ENCODE measurements around the gene MRC1.

The MRC1 gene

GRCh38 chr10:17873946-17874345 is 64.8 kb downstream of the MRC1 start:
- Mint-ChIP-seq H3K36me3 (ENCODE audit: low read depth) (no peaks in the 10 kb centered on the region), H3K9me3 (no peaks in the 10 kb centered on the region), H3K4me1 (ENCODE audit: low read depth) (no peaks in the 10 kb centered on the region), H3K27ac (no peak overlapping the region), H3K4me3 (no peak overlapping the region), H3K27me3 (ENCODE audit: low read depth) (no peaks in the 10 kb centered on the region)

- H3K9me3 Mint-ChIP-seq, result no peaks in the 10 kb centered on the region
- H3K36me3 Mint-ChIP-seq (ENCODE audit: low read depth), result no peaks in the 10 kb centered on the region
- H3K27me3 Mint-ChIP-seq (ENCODE audit: low read depth), result no peaks in the 10 kb centered on the region
- no peak overlapping the region for H3K27ac Mint-ChIP-seq
- H3K4me3 Mint-ChIP-seq, result no peak overlapping the region
- no peaks in the 10 kb centered on the region for H3K4me1 Mint-ChIP-seq (ENCODE audit: low read depth)
Measured at GRCh38 chr10:17877121-17877520, 68.0 kb downstream of the MRC1 start.

DNA sequence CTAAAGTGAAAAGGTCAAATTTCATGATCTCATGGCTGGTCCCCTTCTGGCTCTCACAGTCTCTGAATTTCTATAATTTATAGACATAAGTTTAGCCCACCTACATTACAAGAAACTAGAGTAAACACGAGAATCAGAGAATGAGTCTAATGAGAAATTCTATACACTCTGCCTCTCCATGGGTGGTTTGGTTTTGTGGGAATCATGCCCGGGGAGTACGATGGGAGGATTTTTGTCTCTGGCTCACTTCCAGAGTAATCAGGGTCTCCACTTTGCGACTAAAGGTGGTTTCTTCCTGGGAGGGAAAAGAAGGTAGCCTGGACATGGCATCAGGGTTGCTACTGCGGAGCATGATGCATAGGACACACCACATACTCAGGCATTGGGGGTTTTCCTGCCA is 69.7 kb downstream of the MRC1 start:
- Mint-ChIP-seq H3K4me1 (ENCODE audit: low read depth) (no peaks in the 10 kb centered on the region), H3K4me3 (no peak overlapping the region), H3K27me3 (ENCODE audit: low read depth) (no peaks in the 10 kb centered on the region), H3K9me3 (no peaks in the 10 kb centered on the region), H3K27ac (no peak overlapping the region), H3K36me3 (ENCODE audit: low read depth) (no peaks in the 10 kb centered on the region)

DNA sequence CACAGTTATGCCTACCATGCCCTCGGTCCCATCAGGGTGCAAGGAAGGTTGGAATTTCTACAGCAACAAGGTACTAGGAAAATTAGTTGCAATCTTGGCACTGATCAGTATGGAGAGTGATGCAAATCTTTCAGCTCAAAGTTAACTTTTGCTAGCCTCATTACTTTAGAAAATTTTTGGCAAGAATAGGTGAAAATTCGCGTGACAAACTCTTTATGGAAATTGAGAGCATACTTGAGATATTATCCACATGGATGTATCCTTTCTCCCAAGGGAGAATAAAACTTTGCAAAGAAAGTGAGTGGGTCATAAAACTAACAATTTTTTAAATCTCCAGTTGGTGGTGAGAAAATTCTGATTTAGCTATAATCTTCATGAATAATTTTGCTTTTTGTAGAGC is 71.5 kb downstream of the MRC1 start:
- Mint-ChIP-seq H3K27me3 (ENCODE audit: low read depth) (no peaks in the 10 kb centered on the region), H3K4me1 (ENCODE audit: low read depth) (no peaks in the 10 kb centered on the region), H3K9me3 (peaks cover 7% of the 10 kb centered on the region), H3K27ac (no peak overlapping the region), H3K36me3 (ENCODE audit: low read depth) (no peaks in the 10 kb centered on the region), H3K4me3 (no peak overlapping the region)

- H3K27ac Mint-ChIP-seq, result no peak overlapping the region
Measured at GRCh38 chr10:17882557-17882956, 73.4 kb downstream of the MRC1 start.

DNA sequence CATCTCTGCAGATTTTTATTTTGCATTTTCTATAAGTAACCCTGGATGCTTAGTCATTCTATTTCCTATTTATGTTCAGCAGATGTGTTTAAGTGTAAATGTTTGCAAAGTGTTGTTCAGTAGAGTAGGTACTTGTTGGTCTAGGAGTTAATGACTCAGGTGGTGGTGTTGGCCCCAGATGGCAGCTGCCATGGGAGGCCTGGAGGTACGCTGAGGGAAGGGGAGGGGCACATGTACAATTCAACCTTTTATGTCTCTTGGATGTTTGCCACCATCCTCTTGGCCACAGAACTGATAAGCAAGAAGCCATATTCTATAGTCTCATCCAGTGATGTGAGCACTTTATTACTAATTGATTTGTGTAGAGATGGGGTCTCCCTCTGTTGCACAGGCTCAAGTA is 74.5 kb downstream of the MRC1 start:
- H3K27me3 Mint-ChIP-seq (ENCODE audit: low read depth), result no peaks in the 10 kb centered on the region
- H3K9me3 Mint-ChIP-seq, result peaks cover 8% of the 10 kb centered on the region
- no peaks in the 10 kb centered on the region for H3K4me1 Mint-ChIP-seq (ENCODE audit: low read depth)
- H3K27ac Mint-ChIP-seq, result no peak overlapping the region
- no peak overlapping the region for H3K4me3 Mint-ChIP-seq
- H3K36me3 Mint-ChIP-seq (ENCODE audit: low read depth), result no peaks in the 10 kb centered on the region

More at GRCh38 chr10:17882557-17882956, 73.4 kb downstream of the MRC1 start:
- H3K4me1 Mint-ChIP-seq (ENCODE audit: low read depth), result no peaks in the 10 kb centered on the region
- no peak overlapping the region for H3K4me3 Mint-ChIP-seq
- peaks cover 8% of the 10 kb centered on the region for H3K9me3 Mint-ChIP-seq
- H3K36me3 Mint-ChIP-seq (ENCODE audit: low read depth), result no peaks in the 10 kb centered on the region
- no peaks in the 10 kb centered on the region for H3K27me3 Mint-ChIP-seq (ENCODE audit: low read depth)

DNA sequence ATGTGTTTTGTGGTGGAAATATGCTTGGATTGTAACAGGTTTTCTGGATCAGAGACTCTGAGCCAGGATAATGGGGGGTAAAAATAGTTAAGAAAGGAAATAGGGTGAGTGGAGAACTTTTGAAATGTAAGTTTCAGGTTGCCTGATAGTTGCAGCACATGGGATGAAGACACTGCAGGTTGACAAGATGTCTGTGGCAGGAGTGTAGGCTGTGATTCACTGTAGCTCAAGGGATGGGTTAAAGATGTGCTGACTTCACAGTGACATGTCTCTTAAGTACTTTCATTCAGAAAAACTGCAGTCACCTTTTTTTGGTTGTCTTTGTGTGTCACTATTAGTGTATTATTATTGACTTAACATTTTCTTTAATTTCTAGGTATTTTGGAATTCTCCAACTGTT is 79.0 kb downstream of the MRC1 start:
- H3K9me3 Mint-ChIP-seq, result peaks cover 8% of the 10 kb centered on the region
- H3K27me3 Mint-ChIP-seq (ENCODE audit: low read depth), result no peaks in the 10 kb centered on the region
- no peak overlapping the region for H3K4me3 Mint-ChIP-seq
- no peaks in the 10 kb centered on the region for H3K4me1 Mint-ChIP-seq (ENCODE audit: low read depth)
- H3K36me3 Mint-ChIP-seq (ENCODE audit: low read depth), result no peaks in the 10 kb centered on the region
- no peak overlapping the region for H3K27ac Mint-ChIP-seq

DNA sequence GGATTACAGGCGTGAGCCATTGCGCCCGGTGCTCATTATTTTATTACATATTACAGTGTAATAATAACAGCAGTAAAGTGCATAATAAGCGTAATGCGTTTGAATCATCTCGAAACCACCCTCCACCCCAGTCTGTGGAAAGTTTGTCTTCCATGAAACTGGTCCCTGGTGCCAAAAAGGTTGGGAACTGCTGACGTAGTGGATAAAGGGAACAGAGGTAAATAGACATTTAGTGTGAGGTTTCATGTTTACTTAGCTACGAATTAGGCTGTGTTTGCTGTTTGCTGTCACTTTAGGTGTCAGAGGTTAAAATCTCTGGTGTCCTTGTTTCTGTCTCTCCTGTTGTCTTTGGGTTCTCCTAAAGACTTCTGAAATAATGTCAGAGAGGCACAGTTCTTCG is 82.3 kb downstream of the MRC1 start:
- no peak overlapping the region for H3K4me3 Mint-ChIP-seq
- H3K36me3 Mint-ChIP-seq (ENCODE audit: low read depth), result no peaks in the 10 kb centered on the region
- H3K9me3 Mint-ChIP-seq, result no peaks in the 10 kb centered on the region
- H3K27ac Mint-ChIP-seq, result no peak overlapping the region
- no peaks in the 10 kb centered on the region for H3K4me1 Mint-ChIP-seq (ENCODE audit: low read depth)
- H3K27me3 Mint-ChIP-seq (ENCODE audit: low read depth), result no peaks in the 10 kb centered on the region

- Mint-ChIP-seq H3K27me3 (ENCODE audit: low read depth) (no peaks in the 10 kb centered on the region), H3K4me1 (ENCODE audit: low read depth) (no peaks in the 10 kb centered on the region), H3K36me3 (ENCODE audit: low read depth) (no peaks in the 10 kb centered on the region), H3K4me3 (no peak overlapping the region), H3K9me3 (no peaks in the 10 kb centered on the region), H3K27ac (no peak overlapping the region)
Measured at GRCh38 chr10:17904564-17904963, 95.4 kb downstream of the MRC1 start.

- H3K36me3 Mint-ChIP-seq (ENCODE audit: low read depth), result no peaks in the 10 kb centered on the region
- H3K4me3 Mint-ChIP-seq, result no peak overlapping the region
- H3K9me3 Mint-ChIP-seq, result no peaks in the 10 kb centered on the region
- H3K27ac Mint-ChIP-seq, result no peak overlapping the region
- H3K27me3 Mint-ChIP-seq (ENCODE audit: low read depth), result peaks cover 5% of the 10 kb centered on the region
- no peaks in the 10 kb centered on the region for H3K4me1 Mint-ChIP-seq (ENCODE audit: low read depth)
Measured at GRCh38 chr10:17905491-17905890, 96.3 kb downstream of the MRC1 start.

DNA sequence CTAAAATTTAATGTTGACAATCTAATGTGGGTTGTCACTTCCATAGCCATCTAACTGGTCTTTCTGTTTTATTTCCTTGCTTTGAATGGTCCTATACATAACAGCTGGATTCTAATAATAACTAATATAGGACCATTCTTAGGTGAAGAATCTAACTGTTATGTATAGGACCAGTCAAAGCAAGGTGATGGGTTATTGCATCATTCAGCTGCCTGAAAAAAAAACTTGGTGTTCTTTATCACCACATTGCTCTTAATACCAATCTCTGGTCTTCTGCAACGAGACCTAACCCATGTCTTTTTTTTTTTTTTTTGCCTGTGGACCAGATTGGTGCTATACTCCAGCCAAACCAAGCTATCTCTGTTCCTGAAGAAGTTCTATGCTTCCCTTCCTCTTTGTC is 96.9 kb downstream of the MRC1 start:
- Mint-ChIP-seq H3K36me3 (ENCODE audit: low read depth) (no peaks in the 10 kb centered on the region), H3K4me3 (no peak overlapping the region), H3K27me3 (ENCODE audit: low read depth) (peaks cover 5% of the 10 kb centered on the region), H3K9me3 (no peaks in the 10 kb centered on the region), H3K4me1 (ENCODE audit: low read depth) (no peaks in the 10 kb centered on the region), H3K27ac (no peak overlapping the region)

GRCh38 chr10:17907641-17908040 is 98.5 kb downstream of the MRC1 start:
- H3K9me3 Mint-ChIP-seq, result no peaks in the 10 kb centered on the region
- no peak overlapping the region for H3K27ac Mint-ChIP-seq
- H3K27me3 Mint-ChIP-seq (ENCODE audit: low read depth), result peaks cover 5% of the 10 kb centered on the region
- no peaks in the 10 kb centered on the region for H3K4me1 Mint-ChIP-seq (ENCODE audit: low read depth)
- no peak overlapping the region for H3K4me3 Mint-ChIP-seq
- H3K36me3 Mint-ChIP-seq (ENCODE audit: low read depth), result no peaks in the 10 kb centered on the region

DNA sequence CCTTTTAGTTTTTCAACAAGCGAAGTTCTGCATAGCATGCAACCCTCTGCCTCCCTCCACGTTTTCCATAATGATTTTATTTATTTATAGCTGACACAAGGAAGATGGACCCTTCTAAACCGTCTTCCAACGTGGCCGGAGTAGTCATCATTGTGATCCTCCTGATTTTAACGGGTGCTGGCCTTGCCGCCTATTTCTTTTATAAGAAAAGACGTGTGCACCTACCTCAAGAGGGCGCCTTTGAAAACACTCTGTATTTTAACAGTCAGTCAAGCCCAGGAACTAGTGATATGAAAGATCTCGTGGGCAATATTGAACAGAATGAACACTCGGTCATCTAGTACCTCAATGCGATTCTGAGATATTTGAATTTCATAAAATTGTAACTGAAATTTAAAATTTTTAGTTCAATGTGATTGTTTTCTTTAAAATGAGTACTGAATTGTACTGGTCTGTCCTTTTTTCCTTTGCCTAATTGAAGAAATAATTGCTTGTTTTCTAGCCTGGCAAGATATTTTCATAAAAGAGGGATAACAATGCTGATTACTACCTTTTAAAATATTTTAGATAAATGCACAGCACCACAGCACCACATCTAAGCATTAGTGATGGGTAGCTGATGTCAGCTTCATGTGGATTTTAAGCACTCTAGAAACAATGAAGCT is 101.1 kb downstream of the MRC1 start:
- H3K27me3 Mint-ChIP-seq (ENCODE audit: low read depth), result peaks cover 5% of the 10 kb centered on the region
- H3K36me3 Mint-ChIP-seq (ENCODE audit: low read depth), result no peaks in the 10 kb centered on the region
- no peak overlapping the region for H3K4me3 Mint-ChIP-seq
- H3K27ac Mint-ChIP-seq, result no peak overlapping the region
- no peaks in the 10 kb centered on the region for H3K4me1 Mint-ChIP-seq (ENCODE audit: low read depth)
- H3K9me3 Mint-ChIP-seq, result no peaks in the 10 kb centered on the region

DNA sequence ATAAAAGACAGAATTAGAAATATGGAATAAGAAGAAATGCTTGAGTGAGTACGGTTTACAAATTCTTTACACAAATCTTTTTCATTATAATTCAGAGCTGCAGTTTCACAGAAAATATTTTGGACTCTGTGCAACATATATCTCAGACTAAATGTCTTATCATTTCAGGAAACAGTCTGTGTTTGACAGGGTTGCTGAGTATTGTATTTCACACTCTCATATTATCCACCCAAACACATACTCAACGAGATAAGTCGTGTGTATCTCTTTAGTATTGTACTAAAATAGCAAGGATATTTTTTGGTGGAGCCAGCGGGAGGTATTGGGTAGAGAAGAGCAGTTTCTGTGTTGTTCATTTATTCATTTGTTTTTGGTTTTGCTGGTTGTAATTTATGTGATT is 103.6 kb downstream of the MRC1 start:
- Mint-ChIP-seq H3K4me3 (no peak overlapping the region), H3K36me3 (ENCODE audit: low read depth) (no peaks in the 10 kb centered on the region), H3K4me1 (ENCODE audit: low read depth) (no peaks in the 10 kb centered on the region), H3K9me3 (no peaks in the 10 kb centered on the region), H3K27ac (no peak overlapping the region), H3K27me3 (ENCODE audit: low read depth) (peaks cover 5% of the 10 kb centered on the region)

- no peak overlapping the region for H3K27ac Mint-ChIP-seq
- H3K4me3 Mint-ChIP-seq, result no peak overlapping the region
Measured at GRCh38 chr10:17913604-17914003, 104.5 kb downstream of the MRC1 start.

More at GRCh38 chr10:17913604-17914003, 104.5 kb downstream of the MRC1 start:
- peaks cover 5% of the 10 kb centered on the region for H3K27me3 Mint-ChIP-seq (ENCODE audit: low read depth)
- H3K9me3 Mint-ChIP-seq, result no peaks in the 10 kb centered on the region
- H3K36me3 Mint-ChIP-seq (ENCODE audit: low read depth), result no peaks in the 10 kb centered on the region
- H3K4me1 Mint-ChIP-seq (ENCODE audit: low read depth), result no peaks in the 10 kb centered on the region
